ENCODE results near the gene MC5R. TPM values are rescaled to one million over a fixed set of nuclear protein-coding genes. Genes with fewer than 3 reads are reported as not detected.

The MC5R gene
- total and polyA plus RNA-seq, 2 experiments from 2014 or later, result 0.11 TPM; not detected in 1

DNA sequence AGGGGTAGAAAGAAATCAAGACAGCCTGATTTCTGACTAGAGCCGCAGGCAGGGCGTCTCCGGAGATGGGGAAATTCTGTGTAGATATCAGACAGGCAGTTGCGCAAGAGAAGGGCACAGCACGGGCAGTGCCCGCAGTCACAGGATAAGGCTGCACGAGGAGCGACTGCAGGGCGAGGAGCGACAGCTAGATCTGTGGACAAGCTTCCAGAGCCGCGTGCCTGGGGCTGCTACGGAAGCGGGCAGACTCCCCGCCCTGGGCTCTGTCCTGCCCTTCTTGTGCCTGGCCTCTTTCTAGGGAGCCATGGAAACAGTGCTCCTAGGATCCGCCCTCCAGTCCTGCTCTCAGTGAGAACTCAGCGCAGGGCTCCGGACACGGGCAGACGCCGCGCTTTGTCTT, 12.6 kb downstream of the MC5R start:
- no peak overlapping the region for H2AFZ ChIP-seq
- no peak for DNase-seq (ENCODE audit: low spot score)
- no peaks in the 10 kb centered on the region for H3K36me3 ChIP-seq (ENCODE audit: insufficient read depth)
- Mint-ChIP-seq H3K4me1 (peaks cover 15% of the 10 kb centered on the region; the same call in 2 of the 3 replicates), H3K9me3 (0 out of 3 replicates have a peak, but pooled peaks cover 7% of the 10 kb centered on the region), H3K27me3 (ENCODE audit: insufficient read depth, low read depth, poor library complexity) (no peaks in the 10 kb centered on the region), H3K4me3 (no peak overlapping the region), H3K36me3 (ENCODE audit: low read depth) (peaks cover 4% of the 10 kb centered on the region; the same call in 1 of the 3 replicates), H3K27ac (no peak overlapping the region)
- no peaks in the 10 kb centered on the region for H3K9me2 ChIP-seq (ENCODE audit: insufficient read depth)
- no peak for TF ChIP-seq EZH2phosphoT487 (IDR thresholded peaks at IDR 0.05; ENCODE audit: unreplicated experiment)
- no peak for TF ChIP-seq STAT1 (IDR thresholded peaks at IDR 0.05; ENCODE audit: unreplicated experiment)
- TF ChIP-seq, protein P1, sequence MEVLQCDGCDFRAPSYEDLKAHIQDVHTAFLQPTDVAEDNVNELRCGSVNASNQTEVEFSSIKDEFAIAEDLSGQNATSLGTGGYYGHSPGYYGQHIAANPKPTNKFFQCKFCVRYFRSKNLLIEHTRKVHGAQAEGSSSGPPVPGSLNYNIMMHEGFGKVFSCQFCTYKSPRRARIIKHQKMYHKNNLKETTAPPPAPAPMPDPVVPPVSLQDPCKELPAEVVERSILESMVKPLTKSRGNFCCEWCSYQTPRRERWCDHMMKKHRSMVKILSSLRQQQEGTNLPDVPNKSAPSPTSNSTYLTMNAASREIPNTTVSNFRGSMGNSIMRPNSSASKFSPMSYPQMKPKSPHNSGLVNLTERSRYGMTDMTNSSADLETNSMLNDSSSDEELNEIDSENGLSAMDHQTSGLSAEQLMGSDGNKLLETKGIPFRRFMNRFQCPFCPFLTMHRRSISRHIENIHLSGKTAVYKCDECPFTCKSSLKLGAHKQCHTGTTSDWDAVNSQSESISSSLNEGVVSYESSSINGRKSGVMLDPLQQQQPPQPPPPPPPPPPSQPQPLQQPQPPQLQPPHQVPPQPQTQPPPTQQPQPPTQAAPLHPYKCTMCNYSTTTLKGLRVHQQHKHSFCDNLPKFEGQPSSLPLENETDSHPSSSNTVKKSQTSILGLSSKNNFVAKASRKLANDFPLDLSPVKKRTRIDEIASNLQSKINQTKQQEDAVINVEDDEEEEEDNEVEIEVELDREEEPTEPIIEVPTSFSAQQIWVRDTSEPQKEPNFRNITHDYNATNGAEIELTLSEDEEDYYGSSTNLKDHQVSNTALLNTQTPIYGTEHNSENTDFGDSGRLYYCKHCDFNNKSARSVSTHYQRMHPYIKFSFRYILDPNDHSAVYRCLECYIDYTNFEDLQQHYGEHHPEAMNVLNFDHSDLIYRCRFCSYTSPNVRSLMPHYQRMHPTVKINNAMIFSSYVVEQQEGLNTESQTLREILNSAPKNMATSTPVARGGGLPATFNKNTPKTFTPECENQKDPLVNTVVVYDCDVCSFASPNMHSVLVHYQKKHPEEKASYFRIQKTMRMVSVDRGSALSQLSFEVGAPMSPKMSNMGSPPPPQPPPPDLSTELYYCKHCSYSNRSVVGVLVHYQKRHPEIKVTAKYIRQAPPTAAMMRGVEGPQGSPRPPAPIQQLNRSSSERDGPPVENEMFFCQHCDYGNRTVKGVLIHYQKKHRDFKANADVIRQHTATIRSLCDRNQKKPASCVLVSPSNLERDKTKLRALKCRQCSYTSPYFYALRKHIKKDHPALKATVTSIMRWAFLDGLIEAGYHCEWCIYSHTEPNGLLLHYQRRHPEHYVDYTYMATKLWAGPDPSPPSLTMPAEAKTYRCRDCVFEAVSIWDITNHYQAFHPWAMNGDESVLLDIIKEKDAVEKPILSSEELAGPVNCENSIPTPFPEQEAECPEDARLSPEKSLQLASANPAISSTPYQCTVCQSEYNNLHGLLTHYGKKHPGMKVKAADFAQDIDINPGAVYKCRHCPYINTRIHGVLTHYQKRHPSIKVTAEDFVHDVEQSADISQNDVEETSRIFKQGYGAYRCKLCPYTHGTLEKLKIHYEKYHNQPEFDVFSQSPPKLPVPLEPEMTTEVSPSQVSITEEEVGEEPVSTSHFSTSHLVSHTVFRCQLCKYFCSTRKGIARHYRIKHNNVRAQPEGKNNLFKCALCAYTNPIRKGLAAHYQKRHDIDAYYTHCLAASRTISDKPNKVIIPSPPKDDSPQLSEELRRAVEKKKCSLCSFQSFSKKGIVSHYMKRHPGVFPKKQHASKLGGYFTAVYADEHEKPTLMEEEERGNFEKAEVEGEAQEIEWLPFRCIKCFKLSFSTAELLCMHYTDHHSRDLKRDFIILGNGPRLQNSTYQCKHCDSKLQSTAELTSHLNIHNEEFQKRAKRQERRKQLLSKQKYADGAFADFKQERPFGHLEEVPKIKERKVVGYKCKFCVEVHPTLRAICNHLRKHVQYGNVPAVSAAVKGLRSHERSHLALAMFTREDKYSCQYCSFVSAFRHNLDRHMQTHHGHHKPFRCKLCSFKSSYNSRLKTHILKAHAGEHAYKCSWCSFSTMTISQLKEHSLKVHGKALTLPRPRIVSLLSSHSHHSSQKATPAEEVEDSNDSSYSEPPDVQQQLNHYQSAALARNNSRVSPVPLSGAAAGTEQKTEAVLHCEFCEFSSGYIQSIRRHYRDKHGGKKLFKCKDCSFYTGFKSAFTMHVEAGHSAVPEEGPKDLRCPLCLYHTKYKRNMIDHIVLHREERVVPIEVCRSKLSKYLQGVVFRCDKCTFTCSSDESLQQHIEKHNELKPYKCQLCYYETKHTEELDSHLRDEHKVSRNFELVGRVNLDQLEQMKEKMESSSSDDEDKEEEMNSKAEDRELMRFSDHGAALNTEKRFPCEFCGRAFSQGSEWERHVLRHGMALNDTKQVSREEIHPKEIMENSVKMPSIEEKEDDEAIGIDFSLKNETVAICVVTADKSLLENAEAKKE (CRISPR knock-in tag; IDR thresholded peaks at IDR 0.05), result no peak
- TF ChIP-seq POLR2AphosphoS5 (IDR thresholded peaks at IDR 0.05; ENCODE audit: low read depth), result no peak
- TF ChIP-seq EZH2 (IDR thresholded peaks at IDR 0.05; ENCODE audit: low read depth, unreplicated experiment), result no peak
- no peak for TF ChIP-seq CREB1 (CRISPR knock-in tag; IDR thresholded peaks at IDR 0.05; ENCODE audit: low read depth)
- no peak for TF ChIP-seq NANOG (IDR thresholded peaks at IDR 0.05; ENCODE audit: borderline replicate concordance)
- no peak for TF ChIP-seq JUNB (IDR thresholded peaks at IDR 0.05; ENCODE audit: unreplicated experiment)
- no peak for TF ChIP-seq ZNF331 (CRISPR knock-in tag; IDR thresholded peaks at IDR 0.05; ENCODE audit: low read depth)
- TF ChIP-seq ZNF114 (CRISPR knock-in tag; IDR thresholded peaks at IDR 0.05), result no peak
- TF ChIP-seq, protein P2, sequence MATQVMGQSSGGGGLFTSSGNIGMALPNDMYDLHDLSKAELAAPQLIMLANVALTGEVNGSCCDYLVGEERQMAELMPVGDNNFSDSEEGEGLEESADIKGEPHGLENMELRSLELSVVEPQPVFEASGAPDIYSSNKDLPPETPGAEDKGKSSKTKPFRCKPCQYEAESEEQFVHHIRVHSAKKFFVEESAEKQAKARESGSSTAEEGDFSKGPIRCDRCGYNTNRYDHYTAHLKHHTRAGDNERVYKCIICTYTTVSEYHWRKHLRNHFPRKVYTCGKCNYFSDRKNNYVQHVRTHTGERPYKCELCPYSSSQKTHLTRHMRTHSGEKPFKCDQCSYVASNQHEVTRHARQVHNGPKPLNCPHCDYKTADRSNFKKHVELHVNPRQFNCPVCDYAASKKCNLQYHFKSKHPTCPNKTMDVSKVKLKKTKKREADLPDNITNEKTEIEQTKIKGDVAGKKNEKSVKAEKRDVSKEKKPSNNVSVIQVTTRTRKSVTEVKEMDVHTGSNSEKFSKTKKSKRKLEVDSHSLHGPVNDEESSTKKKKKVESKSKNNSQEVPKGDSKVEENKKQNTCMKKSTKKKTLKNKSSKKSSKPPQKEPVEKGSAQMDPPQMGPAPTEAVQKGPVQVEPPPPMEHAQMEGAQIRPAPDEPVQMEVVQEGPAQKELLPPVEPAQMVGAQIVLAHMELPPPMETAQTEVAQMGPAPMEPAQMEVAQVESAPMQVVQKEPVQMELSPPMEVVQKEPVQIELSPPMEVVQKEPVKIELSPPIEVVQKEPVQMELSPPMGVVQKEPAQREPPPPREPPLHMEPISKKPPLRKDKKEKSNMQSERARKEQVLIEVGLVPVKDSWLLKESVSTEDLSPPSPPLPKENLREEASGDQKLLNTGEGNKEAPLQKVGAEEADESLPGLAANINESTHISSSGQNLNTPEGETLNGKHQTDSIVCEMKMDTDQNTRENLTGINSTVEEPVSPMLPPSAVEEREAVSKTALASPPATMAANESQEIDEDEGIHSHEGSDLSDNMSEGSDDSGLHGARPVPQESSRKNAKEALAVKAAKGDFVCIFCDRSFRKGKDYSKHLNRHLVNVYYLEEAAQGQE (IDR thresholded peaks at IDR 0.05; ENCODE audit: unreplicated experiment), result no peak
- TF ChIP-seq, protein P3, sequence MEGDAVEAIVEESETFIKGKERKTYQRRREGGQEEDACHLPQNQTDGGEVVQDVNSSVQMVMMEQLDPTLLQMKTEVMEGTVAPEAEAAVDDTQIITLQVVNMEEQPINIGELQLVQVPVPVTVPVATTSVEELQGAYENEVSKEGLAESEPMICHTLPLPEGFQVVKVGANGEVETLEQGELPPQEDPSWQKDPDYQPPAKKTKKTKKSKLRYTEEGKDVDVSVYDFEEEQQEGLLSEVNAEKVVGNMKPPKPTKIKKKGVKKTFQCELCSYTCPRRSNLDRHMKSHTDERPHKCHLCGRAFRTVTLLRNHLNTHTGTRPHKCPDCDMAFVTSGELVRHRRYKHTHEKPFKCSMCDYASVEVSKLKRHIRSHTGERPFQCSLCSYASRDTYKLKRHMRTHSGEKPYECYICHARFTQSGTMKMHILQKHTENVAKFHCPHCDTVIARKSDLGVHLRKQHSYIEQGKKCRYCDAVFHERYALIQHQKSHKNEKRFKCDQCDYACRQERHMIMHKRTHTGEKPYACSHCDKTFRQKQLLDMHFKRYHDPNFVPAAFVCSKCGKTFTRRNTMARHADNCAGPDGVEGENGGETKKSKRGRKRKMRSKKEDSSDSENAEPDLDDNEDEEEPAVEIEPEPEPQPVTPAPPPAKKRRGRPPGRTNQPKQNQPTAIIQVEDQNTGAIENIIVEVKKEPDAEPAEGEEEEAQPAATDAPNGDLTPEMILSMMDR (conservative IDR thresholded peaks at IDR 0.05; ENCODE audit: low read depth in 2 of 2), result no peak
- H3K4me2 ChIP-seq, result no peak overlapping the region
- H3K79me2 ChIP-seq (replicated peaks; ENCODE audit: insufficient read depth), result no peaks in the 10 kb centered on the region
- H4K20me1 ChIP-seq (replicated peaks; ENCODE audit: insufficient read depth), result no peaks in the 10 kb centered on the region
- no peak overlapping the region for H3K4me3 ChIP-seq
- H3K4me1 ChIP-seq (ENCODE audit: insufficient read depth), result no peaks in the 10 kb centered on the region; the same call in 1 of the 2 replicates
- no peak overlapping the region for H3K27ac ChIP-seq (ENCODE audit: low read depth)
- H3F3A ChIP-seq (replicated peaks; ENCODE audit: low read depth), result no peaks in the 10 kb centered on the region
- ATAC-seq, result no peak
- H3K27me3 ChIP-seq (ENCODE audit: insufficient read depth), result no peaks in the 10 kb centered on the region
